CD14-positive monocyte (primary cell): ENCODE results near the gene KIF16B. TPM values are rescaled to one million over a fixed set of nuclear protein-coding genes. Genes with fewer than 3 reads are reported as not detected.

Experiments
- DNase-seq, 3 donors: peaks; one replicate each; pipeline ENCODE4 v3.0.0-alpha.2; 2011 to 2022
- H2AFZ ChIP-seq: 2 replicates; pipeline ENCODE4 v1.6.0; 2012; ENCODE audit warnings: mild to moderate bottlenecking, low read depth, low read length, inconsistent platforms; ENCODE audit not compliant: insufficient read depth, poor library complexity, severe bottlenecking
- H3K27ac ChIP-seq, 2 donors: 1 replicate in 1 of 2; 2 replicates in 1 of 2; pipeline ENCODE4 v1.5.1; 2012 to 2013; ENCODE audit warnings: low read length in 2 of 2, control low read depth in 1 of 2, inconsistent platforms in 1 of 2, low read depth in 1 of 2, mild to moderate bottlenecking in 1 of 2
- H3K27me3 ChIP-seq, 2 donors: one replicate each; pipeline versions ENCODE4 v1.6.0 to v1.6.1; 2011 to 2013; ENCODE audit warnings: low read length in 2 of 2; ENCODE audit not compliant: control insufficient read depth in 2 of 2, insufficient read depth in 2 of 2
- H3K36me3 ChIP-seq, 2 donors: replicated peaks in 1 of 2; 1 replicate in 1 of 2; 2 replicates in 1 of 2; pipeline versions ENCODE4 v1.5.1 to v1.6.1; 2012 to 2013; ENCODE audit warnings: low read length in 2 of 2, control low read depth in 1 of 2, inconsistent platforms in 1 of 2, mild to moderate bottlenecking in 1 of 2; ENCODE audit not compliant: insufficient read depth in 2 of 2, control insufficient read depth in 1 of 2
- H3K4me1 ChIP-seq, 2 donors: 1 replicate in 1 of 2; 2 replicates in 1 of 2; pipeline versions ENCODE4 v1.5.1 to v1.6.1; 2012 to 2013; ENCODE audit warnings: low read length in 2 of 2, control low read depth in 1 of 2, inconsistent platforms in 1 of 2, mild to moderate bottlenecking in 1 of 2, moderate library complexity in 1 of 2; ENCODE audit not compliant: insufficient read depth in 2 of 2, control insufficient read depth in 1 of 2
- H3K4me2 ChIP-seq: replicated peaks from 2 replicates; pipeline ENCODE3; 2012; ENCODE audit warnings: low read length, moderate library complexity, mild to moderate bottlenecking; ENCODE audit not compliant: poor library complexity, severe bottlenecking; ENCODE audit errors: extremely low read depth
- H3K4me3 ChIP-seq, 3 experiments: fragments of 200-600 bp in 1 of 3; sonication (generic) in 1 of 3; replicated peaks in 1 of 3; 1 replicate in 2 of 3; 2 replicates in 1 of 3; pipeline ENCODE4 v1.5.1; 2011 to 2013; ENCODE audit warnings: low read length in 3 of 3, mild to moderate bottlenecking in 3 of 3, control low read depth in 2 of 3, low read depth in 2 of 3, inconsistent platforms in 1 of 3, moderate library complexity in 1 of 3
- H3K79me2 ChIP-seq: 2 replicates; pipeline ENCODE4 v1.6.0; 2012; ENCODE audit warnings: mild to moderate bottlenecking, control low read depth, inconsistent platforms, low read length, moderate library complexity; ENCODE audit not compliant: insufficient read depth
- H3K9ac ChIP-seq: 2 replicates; pipeline ENCODE4 v1.6.0; 2017; ENCODE audit warnings: low read length, mild to moderate bottlenecking; ENCODE audit not compliant: insufficient read depth, poor library complexity, severe bottlenecking
- H3K9me3 ChIP-seq, 2 donors: replicated peaks in 1 of 2; 1 replicate in 1 of 2; 2 replicates in 1 of 2; pipeline versions ENCODE4 v1.5.1 to v1.6.1; 2012 to 2013; ENCODE audit warnings: low read length in 2 of 2, control low read depth in 1 of 2; ENCODE audit not compliant: control insufficient read depth in 1 of 2, insufficient read depth in 1 of 2
- H4K20me1 ChIP-seq: 2 replicates; pipeline ENCODE4 v1.6.0; 2012; ENCODE audit warnings: mild to moderate bottlenecking, low read length, control low read depth, moderate library complexity; ENCODE audit not compliant: insufficient read depth
- H3K27ac Mint-ChIP-seq, 7 donors: one replicate each; pipeline ENCODE4 v1.8.0; 2020; ENCODE audit warnings: mild to moderate bottlenecking in 7 of 7, mixed read lengths in 7 of 7, moderate library complexity in 6 of 7, inconsistent platforms in 2 of 7
- H3K27me3 Mint-ChIP-seq, 3 donors: one replicate each; pipeline ENCODE4 v1.8.0; 2021 to 2022; ENCODE audit warnings: low read depth in 3 of 3, mild to moderate bottlenecking in 3 of 3, mixed read lengths in 3 of 3, moderate library complexity in 3 of 3, inconsistent platforms in 1 of 3
- H3K36me3 Mint-ChIP-seq, 2 donors: one replicate each; pipeline ENCODE4 v1.8.0; 2020; ENCODE audit warnings: mixed read lengths in 2 of 2, inconsistent platforms in 1 of 2, mild to moderate bottlenecking in 1 of 2
- H3K4me1 Mint-ChIP-seq: one replicate; pipeline ENCODE4 v1.8.0; 2020; ENCODE audit warnings: mild to moderate bottlenecking, mixed read lengths
- H3K4me3 Mint-ChIP-seq, 2 donors: one replicate each; pipeline ENCODE4 v1.8.0; 2020; ENCODE audit warnings: mild to moderate bottlenecking in 2 of 2, mixed read lengths in 2 of 2, moderate library complexity in 1 of 2
- H3K9me3 Mint-ChIP-seq, 7 donors: one replicate each; pipeline ENCODE4 v1.8.0; 2020 to 2022; ENCODE audit warnings: mixed read lengths in 7 of 7, mild to moderate bottlenecking in 6 of 7, moderate library complexity in 6 of 7, inconsistent platforms in 2 of 7
- WGBS: methylation state at CpG from one replicate; pipeline ENCODE4 v1.1.5; 2013; ENCODE audit warnings: missing lambda C conversion rate; ENCODE audit not compliant: insufficient coverage; 5-methylcytosine and 5-hydroxymethylcytosine counted together
- intact Hi-C, 2 donors: fragments of 100-400 bp; cut with micrococcal nuclease; formaldehyde crosslinking; loops; one replicate each; pipeline versions ENCODE4 v1.15.0 to v1.15.1; 2023
- polyA plus RNA-seq, 3 donors: library from polyadenylated mRNA; depleted of rRNA in 1 of 3; unstranded in 2 of 3; stranded (reverse) in 1 of 3; fragments of 300-500 nt in 2 of 3; fragments of >200 nt in 1 of 3; fragmentation: Illumina TruSeq in 2 of 3; gene quantifications; 1 replicate in 2 of 3; 2 replicates in 1 of 3; pipeline ENCODE4 v1.2.3, GENCODE V29; 2012 to 2021
- TF ChIP-seq, protein P1 (sequence below): fragments of 200-600 bp; IDR thresholded peaks from one replicate; pipeline ENCODE4 v1.8.0; 2022; ENCODE audit warnings: antibody characterized with exemption, mild to moderate bottlenecking

Gene KIF16B
- polyA plus RNA-seq, 3 donors: 0.89 to 2.9 (median 2.8) TPM

DNA sequence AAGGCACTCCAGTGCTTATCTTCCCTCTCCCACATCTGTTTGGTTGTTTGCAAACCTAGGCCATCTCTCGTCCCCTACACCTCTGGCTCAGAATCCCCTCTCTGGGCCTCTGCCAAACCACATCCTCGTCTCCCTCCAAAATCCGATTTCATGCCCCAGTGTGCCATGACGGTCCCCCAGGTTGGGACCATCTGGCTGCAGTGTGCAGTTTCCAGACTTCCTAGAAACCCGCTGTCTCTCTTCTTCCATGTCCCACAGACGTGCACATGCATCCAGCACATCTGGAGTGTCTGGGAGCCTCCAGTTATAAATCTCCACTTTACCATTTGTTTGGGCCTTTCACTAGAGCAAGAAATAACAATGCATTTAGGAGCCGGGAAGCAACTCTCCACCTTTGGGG lies 316.2 kb downstream of the KIF16B start:
- Mint-ChIP-seq H3K4me3 (no peak overlapping the region), H3K9me3 (peaks cover 0 to 14% (median 7%) of the 10 kb centered on the region in 7 donors), H3K27ac (no peak overlapping the region), H3K4me1 (no peaks in the 10 kb centered on the region), H3K36me3 (no peaks in the 10 kb centered on the region), H3K27me3 (peaks cover 0 to 4% (median 0%) of the 10 kb centered on the region in 3 donors)
- H3K27me3 ChIP-seq: no peaks in the 10 kb centered on the region
- TF ChIP-seq, protein P1, sequence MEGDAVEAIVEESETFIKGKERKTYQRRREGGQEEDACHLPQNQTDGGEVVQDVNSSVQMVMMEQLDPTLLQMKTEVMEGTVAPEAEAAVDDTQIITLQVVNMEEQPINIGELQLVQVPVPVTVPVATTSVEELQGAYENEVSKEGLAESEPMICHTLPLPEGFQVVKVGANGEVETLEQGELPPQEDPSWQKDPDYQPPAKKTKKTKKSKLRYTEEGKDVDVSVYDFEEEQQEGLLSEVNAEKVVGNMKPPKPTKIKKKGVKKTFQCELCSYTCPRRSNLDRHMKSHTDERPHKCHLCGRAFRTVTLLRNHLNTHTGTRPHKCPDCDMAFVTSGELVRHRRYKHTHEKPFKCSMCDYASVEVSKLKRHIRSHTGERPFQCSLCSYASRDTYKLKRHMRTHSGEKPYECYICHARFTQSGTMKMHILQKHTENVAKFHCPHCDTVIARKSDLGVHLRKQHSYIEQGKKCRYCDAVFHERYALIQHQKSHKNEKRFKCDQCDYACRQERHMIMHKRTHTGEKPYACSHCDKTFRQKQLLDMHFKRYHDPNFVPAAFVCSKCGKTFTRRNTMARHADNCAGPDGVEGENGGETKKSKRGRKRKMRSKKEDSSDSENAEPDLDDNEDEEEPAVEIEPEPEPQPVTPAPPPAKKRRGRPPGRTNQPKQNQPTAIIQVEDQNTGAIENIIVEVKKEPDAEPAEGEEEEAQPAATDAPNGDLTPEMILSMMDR: no peak
- H4K20me1 ChIP-seq: no peaks in the 10 kb centered on the region
- H3K27ac ChIP-seq: no peak overlapping the region
- no peak overlapping the region for H3K4me2 ChIP-seq
- no peak overlapping the region for H2AFZ ChIP-seq
- H3K9ac ChIP-seq: no peak overlapping the region
- peaks cover 0 to 10% of the 10 kb centered on the region in 2 donors for H3K9me3 ChIP-seq
- H3K4me1 ChIP-seq: no peaks in the 10 kb centered on the region
- no peak overlapping the region for H3K4me3 ChIP-seq
- no peaks in the 10 kb centered on the region for H3K36me3 ChIP-seq
- no peaks in the 10 kb centered on the region for H3K79me2 ChIP-seq
- intact Hi-C loops: no loop called here
- no peak for DNase-seq
- WGBS: 84% methylated on average over 6 of the region's 7 CpGs

DNA sequence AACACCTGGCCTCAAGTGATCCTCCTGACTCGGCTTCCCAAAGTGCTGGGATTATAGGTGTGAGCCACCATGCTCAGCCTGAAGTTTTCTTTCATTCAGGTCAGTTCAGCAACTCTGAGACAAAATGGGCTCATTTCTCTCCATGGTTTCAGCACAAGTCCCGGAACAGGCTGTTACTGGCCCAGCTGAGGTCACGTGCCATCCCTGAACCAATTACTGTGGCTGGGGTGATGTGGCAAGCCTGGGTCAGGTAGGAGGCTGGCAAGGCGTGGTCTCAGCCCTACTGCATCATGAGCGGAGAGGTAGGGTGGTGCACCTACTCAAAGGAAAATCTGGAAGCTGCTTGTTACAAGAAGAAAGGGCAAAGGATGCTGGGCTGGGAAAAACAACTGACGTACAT lies 326.4 kb downstream of the KIF16B start:
- H3K4me1 Mint-ChIP-seq: no peaks in the 10 kb centered on the region
- no peaks in the 10 kb centered on the region for H3K27me3 ChIP-seq
- DNase-seq: no peak
- H3K4me1 ChIP-seq: no peaks in the 10 kb centered on the region
- no peaks in the 10 kb centered on the region for H3K79me2 ChIP-seq
- no CpG with 5 or more reads among the region's 6 CpGs for WGBS
- H3K27ac ChIP-seq: no peak overlapping the region
- no peak overlapping the region for H3K4me3 ChIP-seq
- H3K4me2 ChIP-seq: no peak overlapping the region
- no peaks in the 10 kb centered on the region for H4K20me1 ChIP-seq
- H3K9ac ChIP-seq: no peak overlapping the region
- H3K27ac Mint-ChIP-seq: no peak overlapping the region
- no peak overlapping the region for H3K4me3 Mint-ChIP-seq
- peaks cover 1 to 2% (median 2%) of the 10 kb centered on the region in 3 donors for H3K27me3 Mint-ChIP-seq
- H3K36me3 ChIP-seq: no peaks in the 10 kb centered on the region
- H3K9me3 ChIP-seq: no peaks in the 10 kb centered on the region
- intact Hi-C loops: no loop called here
- TF ChIP-seq, protein P1: no peak
- H3K9me3 Mint-ChIP-seq: peaks cover 0 to 3% (median 0%) of the 10 kb centered on the region in 7 donors
- no peaks in the 10 kb centered on the region for H3K36me3 Mint-ChIP-seq
- no peak overlapping the region for H2AFZ ChIP-seq
